GM19468 (cell line): ENCODE data around the gene MYH9.
"Not testable (repeated sequence)": the region's sequence is repeated elsewhere in the genome, so short reads cannot be mapped to it uniquely, and the experiment has no call there.

Experiments used
- ATAC-seq: cut with Tn5 transposase; IDR thresholded peaks from one replicate; pipeline ENCODE4 v1.9.1; 2021; ENCODE audit warnings: mild to moderate bottlenecking, moderate library complexity, moderate number of reproducible peaks; ENCODE audit not compliant: unreplicated experiment; ENCODE audit errors: extremely low read depth

The MYH9 gene

DNA sequence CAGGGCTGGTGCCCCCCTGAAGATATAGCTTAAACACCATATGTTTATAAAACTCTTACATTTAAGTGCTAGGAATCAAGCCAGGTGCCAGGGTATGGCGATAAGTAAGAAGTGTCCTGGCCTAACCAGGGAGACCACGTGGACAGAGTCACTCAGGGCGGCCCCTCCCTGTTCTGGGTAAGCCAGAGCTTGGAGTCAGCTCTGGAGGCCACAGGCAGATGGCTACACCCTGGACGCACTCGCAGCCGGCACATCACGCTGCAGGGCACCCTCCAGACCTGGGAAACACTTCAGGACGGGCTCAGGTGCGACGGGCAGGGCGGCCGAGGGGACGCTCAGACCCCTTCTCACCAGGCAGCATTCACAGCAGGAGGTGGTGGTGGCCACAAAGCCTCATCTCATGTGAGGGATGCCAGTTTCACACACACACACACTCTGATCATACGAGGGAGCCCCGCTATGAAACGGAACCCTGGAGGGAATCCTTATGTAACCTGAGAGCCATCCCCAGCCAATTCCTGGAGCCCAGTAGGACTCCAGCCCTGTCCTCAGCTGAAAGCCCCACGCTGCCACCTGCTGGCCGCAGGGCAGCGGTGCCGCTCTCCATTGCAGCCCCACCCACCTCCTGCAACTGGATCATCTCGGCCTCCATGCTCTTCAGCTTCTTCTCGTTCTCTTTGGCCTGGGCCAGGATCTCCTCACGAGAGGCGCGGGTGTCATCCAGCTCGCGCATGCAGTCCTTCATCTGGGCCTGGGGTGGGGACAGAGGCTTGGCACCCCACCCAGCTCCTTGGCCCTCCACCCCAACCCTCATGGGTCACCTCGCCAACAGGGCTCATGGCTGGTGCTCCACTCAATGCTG, 101.4 kb downstream of the MYH9 start:
- ATAC-seq: no peak

DNA sequence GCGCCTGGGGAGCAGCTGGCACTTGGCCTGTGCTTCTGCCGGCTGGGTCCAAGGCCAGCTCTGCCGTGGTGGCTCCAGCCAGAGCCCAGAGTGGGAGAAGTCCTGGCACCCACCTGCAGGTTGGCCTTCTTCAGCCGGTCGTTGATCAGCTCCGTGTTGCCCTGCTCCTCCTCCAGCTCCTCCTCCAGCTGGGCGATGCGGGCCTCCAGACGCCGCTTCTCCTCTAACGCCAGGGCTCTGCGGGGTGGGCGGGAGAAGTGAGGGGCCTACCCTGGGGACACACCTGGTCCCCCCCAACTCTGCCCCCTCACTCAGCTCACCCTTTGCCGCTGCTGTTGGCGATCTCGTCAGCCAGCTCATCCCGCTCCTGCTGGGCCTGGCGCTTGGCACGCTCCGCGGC, 102.2 kb downstream of the MYH9 start:
- ATAC-seq: no peak

DNA sequence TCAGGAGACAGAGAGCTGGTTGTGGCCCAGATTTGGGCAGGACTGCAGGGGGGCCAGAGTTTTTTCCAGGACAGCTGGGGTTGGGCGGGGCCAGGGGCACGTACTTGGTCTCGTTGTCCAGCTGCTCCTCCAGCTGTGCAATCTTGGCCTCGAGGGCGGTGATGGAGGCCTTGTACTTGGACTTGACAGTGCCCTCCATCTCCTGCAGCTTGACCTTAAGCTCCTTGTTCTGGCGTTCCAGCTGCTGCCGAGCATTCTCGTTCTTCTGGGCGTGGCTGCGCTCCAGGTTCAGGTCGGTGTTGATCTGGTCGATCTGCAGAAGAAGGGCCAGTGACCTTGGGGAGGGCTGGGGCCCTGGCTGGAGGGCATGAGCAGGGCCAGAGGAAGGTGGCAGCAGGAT, 102.8 kb downstream of the MYH9 start:
- no peak for ATAC-seq

DNA sequence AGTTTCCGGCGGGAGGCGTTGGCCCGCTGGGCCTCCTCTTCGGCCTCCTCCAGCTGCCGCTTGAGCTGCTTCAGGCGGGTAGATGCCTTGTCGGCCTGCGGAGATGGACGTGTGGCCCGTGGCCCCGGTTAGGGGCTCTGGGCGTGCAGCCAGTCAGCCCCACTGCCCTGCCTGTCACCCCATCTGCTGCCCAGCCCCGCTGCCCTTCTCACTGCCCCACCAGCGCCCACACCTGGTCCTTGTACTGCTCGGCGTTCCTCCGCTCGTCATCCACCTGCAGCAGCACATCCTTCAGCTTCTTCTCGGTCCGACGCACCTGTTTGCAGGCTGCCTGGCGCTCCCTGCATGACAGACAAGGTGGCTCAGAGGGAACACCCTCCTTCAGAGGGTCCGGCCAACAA, 103.6 kb downstream of the MYH9 start:
- no peak for ATAC-seq

- ATAC-seq: no peak
Measured at GRCh38 chr22:36282328-36282831, 105.4 kb downstream of the MYH9 start.

GRCh38 chr22:36281781-36282327, 105.9 kb downstream of the MYH9 start:
- ATAC-seq: no peak

DNA sequence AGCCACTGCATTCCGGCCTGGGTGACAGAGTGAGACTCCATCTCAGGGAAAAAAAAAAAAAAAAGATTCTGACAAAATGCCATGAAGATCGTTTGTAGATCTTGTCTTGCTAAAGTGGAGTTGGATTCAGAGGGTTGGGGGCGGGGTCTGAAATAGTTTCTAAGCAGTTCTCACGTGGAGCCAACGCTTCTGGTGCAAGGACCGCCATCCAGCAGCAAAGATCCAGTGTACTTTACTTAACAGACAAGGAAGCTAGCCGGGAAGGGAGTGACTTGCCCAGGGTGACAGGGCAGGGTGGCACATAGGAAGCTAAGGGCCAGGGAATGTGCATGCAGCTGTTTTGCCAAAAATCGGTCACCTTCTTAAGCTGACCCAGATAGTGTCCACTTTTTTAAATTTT, 107.4 kb downstream of the MYH9 start:
- no peak for ATAC-seq

- no peak for ATAC-seq
Measured at GRCh38 chr22:36279219-36279666, 108.5 kb downstream of the MYH9 start.

- ATAC-seq: no peak
Measured at GRCh38 chr22:36277482-36278291, 110.1 kb downstream of the MYH9 start.

DNA sequence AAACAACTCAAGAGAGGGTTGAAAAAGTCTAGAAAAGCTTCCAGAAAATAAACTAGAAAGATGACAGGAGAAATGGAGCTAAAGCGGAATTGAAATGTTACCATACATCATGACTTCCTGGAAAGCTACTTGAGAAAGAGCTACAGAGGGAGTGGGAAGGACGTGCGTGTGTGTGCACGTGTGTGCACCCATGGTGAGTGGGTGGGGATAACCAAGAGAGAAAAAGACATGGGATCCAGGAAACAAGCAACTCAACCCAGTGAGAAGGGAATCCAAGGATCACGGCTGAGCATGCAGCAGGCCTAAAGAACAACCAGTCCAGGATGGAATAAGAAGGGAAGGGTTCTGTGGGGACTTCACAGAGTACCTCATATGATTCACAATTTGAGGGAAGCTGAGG, 113.2 kb downstream of the MYH9 start:
- no peak for ATAC-seq

GRCh38 chr22:36271951-36272350, 115.8 kb downstream of the MYH9 start:
- not testable (repeated sequence) for ATAC-seq

DNA sequence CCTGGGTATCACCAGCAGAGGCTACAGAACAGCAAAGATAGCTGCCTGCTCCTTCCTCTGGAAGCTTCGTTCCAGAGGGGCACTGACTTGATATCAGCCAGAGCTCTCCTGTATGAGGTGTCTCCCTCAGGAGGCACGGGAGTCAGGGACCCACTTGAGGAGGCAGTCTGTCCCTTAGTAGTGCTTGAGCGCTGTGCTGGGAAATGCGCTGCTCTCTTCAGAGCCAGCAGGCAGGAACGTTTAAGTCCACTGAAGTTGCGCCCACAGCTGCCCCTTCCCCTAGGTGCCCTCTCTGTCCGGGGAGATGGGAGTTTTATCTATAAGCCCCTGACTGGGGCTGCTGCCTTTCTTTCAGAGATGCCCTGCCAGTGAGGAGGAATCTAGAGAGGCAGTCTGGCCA, 116.5 kb downstream of the MYH9 start:
- not testable (repeated sequence) for ATAC-seq

DNA sequence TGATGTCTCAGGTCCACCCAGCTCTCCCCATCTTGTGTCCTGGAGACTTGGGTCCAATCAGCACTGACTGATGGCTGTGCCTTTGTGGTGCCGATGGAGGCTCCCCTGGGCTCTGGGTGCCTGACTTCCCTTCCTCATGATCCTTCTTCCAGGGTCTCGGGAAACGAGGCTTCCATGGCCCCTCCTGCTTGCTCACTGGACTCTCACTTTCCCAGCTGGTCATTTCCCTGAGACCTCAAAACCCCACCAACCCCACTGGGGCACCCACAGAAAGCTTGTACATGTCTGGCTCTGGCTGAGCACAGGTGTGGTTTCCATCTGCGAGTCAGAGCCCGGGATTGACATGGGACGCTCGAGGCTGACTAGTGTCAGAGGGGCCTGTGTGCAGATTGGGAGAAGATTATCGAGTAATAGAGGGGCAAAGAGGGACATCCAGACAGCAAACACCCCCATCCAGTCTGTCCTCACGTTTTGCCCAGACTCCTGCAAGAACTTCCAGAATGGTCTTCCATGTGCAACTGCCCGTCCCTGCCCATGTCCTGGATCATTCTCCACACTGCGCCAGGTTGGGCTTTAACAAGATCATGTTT, 119.8 kb downstream of the MYH9 start:
- no peak for ATAC-seq

DNA sequence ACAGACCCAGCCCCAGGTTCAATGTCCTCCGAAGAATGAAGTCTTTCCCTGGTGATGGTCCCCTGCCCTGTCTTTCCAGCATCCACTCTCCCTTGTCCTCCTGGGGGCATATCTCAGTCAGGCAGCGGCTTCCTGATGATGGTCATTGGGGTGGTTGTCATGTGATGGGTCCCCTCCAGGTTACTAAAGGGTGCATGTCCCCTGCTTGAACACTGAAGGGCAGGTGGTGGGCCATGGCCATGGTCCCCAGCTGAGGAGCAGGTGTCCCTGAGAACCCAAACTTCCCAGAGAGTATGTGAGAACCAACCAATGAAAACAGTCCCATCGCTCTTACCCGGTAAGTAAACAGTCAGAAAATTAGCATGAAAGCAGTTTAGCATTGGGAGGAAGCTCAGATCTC, 120.7 kb downstream of the MYH9 start:
- ATAC-seq: no peak

DNA sequence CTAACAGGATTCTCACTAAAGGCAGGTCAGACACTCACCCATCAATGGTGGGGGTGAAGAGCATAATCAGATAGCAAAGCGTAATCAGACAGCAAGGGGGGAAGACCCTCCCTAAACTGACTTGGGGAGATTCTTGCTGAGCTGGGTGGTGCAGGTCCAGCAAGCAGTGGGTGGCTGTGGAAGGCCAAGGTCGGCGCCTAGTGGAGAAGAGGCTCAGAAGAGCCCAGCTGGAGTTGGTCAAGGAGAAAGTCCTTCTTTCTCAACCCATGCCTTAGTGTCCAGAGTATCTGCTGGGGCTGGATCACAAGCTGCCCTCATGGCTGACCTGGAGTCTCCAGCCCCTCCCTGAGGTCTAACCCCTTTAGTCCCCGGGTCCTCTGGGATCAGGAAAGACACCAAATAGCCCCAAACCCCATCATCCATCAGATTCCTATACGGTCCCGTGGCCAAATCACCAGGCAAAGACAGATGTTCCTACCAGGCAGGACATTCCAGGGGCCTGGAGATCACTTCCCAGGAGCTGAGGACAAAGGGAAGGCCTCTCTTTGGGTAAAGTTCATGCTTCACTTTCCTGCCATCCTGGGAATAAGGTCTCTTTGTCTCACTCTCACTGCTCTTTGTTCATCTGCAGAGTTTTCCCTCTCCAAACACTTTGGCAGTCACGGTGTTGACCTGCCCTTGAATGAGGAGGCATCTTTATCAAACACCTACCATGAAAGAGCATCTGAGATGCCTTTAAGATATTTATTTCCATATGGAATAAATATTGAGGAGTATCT, 123.7 kb downstream of the MYH9 start:
- not testable (repeated sequence) for ATAC-seq

- not testable (repeated sequence) for ATAC-seq
Measured at GRCh38 chr22:36263216-36263673, 124.5 kb downstream of the MYH9 start.

DNA sequence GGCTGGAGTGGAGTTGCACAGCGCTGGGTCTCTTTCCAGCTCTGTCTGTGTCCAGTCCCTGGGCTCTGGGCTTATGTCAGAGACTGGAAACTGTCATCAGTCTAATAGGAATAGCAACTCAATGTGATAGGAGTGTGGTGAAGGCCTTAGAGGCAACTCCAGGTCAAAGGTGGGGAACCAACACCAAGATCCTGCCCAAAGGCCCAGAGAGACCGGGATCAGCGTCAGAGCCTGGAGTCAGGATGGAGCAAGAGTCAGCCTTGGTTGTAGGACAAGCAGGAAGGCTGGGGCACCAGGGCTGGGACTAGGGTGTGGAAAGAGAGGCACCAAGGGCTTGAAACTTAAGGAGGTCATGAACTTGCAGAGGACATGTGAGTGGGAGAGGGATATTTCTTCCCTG, 125.5 kb downstream of the MYH9 start:
- ATAC-seq: not testable (repeated sequence)

GRCh38 chr22:36261675-36262074, 126.1 kb downstream of the MYH9 start:
- ATAC-seq: not testable (repeated sequence)

GRCh38 chr22:36259615-36260300, 128.0 kb downstream of the MYH9 start:
- no peak for ATAC-seq
